NCI-H774 (cell line): ENCODE measurements around the gene IRAG1.

ENCODE experiments used
- DNase-seq: peaks from one replicate; lab custom pipeline; 2025; lab: John Stamatoyannopoulos, UW

Gene IRAG1

GRCh38 chr11:10645212-10645795 lies 48.3 kb downstream of the IRAG1 start:
- no peak for DNase-seq
